HepG2 (cell line): ENCODE data around the gene MEI1. TPM values are rescaled to one million over a fixed set of nuclear protein-coding genes. Genes with fewer than 3 reads are reported as not detected.
A peak's percentile ranks its signal among the peaks of the same experiment; 100 is the strongest.

Experiments
- AKAP8 ChIP-seq: sonication (generic); formaldehyde crosslinking; IDR thresholded peaks from 2 replicates; pipeline ENCODE4 v1.5.1; 2020; ENCODE audit warnings: mild to moderate bottlenecking, missing genetic modification reagents
- ATF1 ChIP-seq: IDR thresholded peaks from 2 replicates; pipeline ENCODE4 v1.6.1; 2016; ENCODE audit warnings: mild to moderate bottlenecking, control low read depth
- ATRX ChIP-seq: sonication (generic); formaldehyde crosslinking; IDR thresholded peaks from 2 replicates; pipeline ENCODE4 v1.4.0; 2020; ENCODE audit warnings: missing genetic modification reagents, borderline replicate concordance
- BCL3 ChIP-seq: sonication (generic); formaldehyde crosslinking; IDR thresholded peaks from 2 replicates; pipeline ENCODE4 v1.5.1; 2020; ENCODE audit warnings: mild to moderate bottlenecking, missing genetic modification reagents, moderate library complexity
- CEBPG ChIP-seq: IDR thresholded peaks from 2 replicates; pipeline ENCODE4 v1.6.1; 2016
- JDP2 ChIP-seq: sonication (generic); formaldehyde crosslinking; IDR thresholded peaks from 2 replicates; pipeline ENCODE4 v1.8.1; 2022; ENCODE audit warnings: missing genetic modification reagents, borderline replicate concordance
- KLF12 ChIP-seq: sonication (generic); formaldehyde crosslinking; IDR thresholded peaks from 2 replicates; pipeline ENCODE4 v1.4.0; 2020; ENCODE audit warnings: missing genetic modification reagents, borderline replicate concordance
- MNT ChIP-seq: fragments of 450-650 bp; IDR thresholded peaks from 2 replicates; pipeline ENCODE4 v1.6.1; 2016
- MTA3 ChIP-seq: sonication (generic); formaldehyde crosslinking; IDR thresholded peaks from 2 replicates; pipeline ENCODE4 v1.4.0; 2020; ENCODE audit warnings: missing genetic modification reagents
- PAWR ChIP-seq: sonication (generic); formaldehyde crosslinking; IDR thresholded peaks from 2 replicates; pipeline ENCODE4 v1.4.0; 2020; ENCODE audit warnings: missing genetic modification reagents, mild to moderate bottlenecking, borderline replicate concordance
- PHB2 ChIP-seq: fragments of 450-650 bp; IDR thresholded peaks from 2 replicates; pipeline ENCODE4 v1.6.1; 2018; ENCODE audit not compliant: partially characterized antibody
- PRDM10 ChIP-seq: sonication (generic); formaldehyde crosslinking; IDR thresholded peaks from 2 replicates; pipeline ENCODE4 v1.4.0; 2020; ENCODE audit warnings: low read depth, missing genetic modification reagents
- SMAD9 ChIP-seq: sonication (generic); formaldehyde crosslinking; IDR thresholded peaks from 2 replicates; pipeline ENCODE4 v1.5.1; 2020; ENCODE audit warnings: mild to moderate bottlenecking, missing genetic modification reagents
- ZBTB7A ChIP-seq: sonication (generic); formaldehyde crosslinking; IDR thresholded peaks from 2 replicates; pipeline ENCODE4 v1.8.0; 2022; ENCODE audit warnings: mild to moderate bottlenecking, missing genetic modification reagents
- ZFP90 ChIP-seq: sonication (generic); formaldehyde crosslinking; IDR thresholded peaks from 2 replicates; pipeline ENCODE4 v1.8.0; 2022; ENCODE audit warnings: missing genetic modification reagents, mild to moderate bottlenecking, inconsistent platforms, borderline replicate concordance
- ZMYM3 ChIP-seq: sonication (generic); formaldehyde crosslinking; IDR thresholded peaks from 2 replicates; pipeline ENCODE4 v1.5.1; 2020; ENCODE audit warnings: mild to moderate bottlenecking, missing genetic modification reagents
- ZNF274 ChIP-seq: sonication (generic); formaldehyde crosslinking; IDR thresholded peaks from 2 replicates; pipeline ENCODE4 v1.5.1; 2020; ENCODE audit warnings: mild to moderate bottlenecking, missing genetic modification reagents
- ZNF446 ChIP-seq: sonication (generic); formaldehyde crosslinking; IDR thresholded peaks from 2 replicates; pipeline ENCODE4 v1.5.0; 2020; ENCODE audit warnings: mild to moderate bottlenecking, missing genetic modification reagents
- ZNF562 ChIP-seq: sonication (generic); formaldehyde crosslinking; IDR thresholded peaks from 2 replicates; pipeline ENCODE4 v1.8.0; 2022; ENCODE audit warnings: missing genetic modification reagents, borderline replicate concordance
- ZNF607 ChIP-seq: sonication (generic); formaldehyde crosslinking; IDR thresholded peaks from 2 replicates; pipeline ENCODE4 v1.5.1; 2020; ENCODE audit warnings: missing genetic modification reagents, mild to moderate bottlenecking, borderline replicate concordance
- ZNF678 ChIP-seq: sonication (generic); formaldehyde crosslinking; IDR thresholded peaks from 2 replicates; pipeline ENCODE4 v1.4.0; 2020; ENCODE audit warnings: mild to moderate bottlenecking, missing genetic modification reagents
- ZNF691 ChIP-seq: sonication (generic); formaldehyde crosslinking; IDR thresholded peaks from 2 replicates; pipeline ENCODE4 v1.4.0; 2020; ENCODE audit warnings: missing genetic modification reagents, low read depth, mild to moderate bottlenecking, borderline replicate concordance
- polyA plus RNA-seq, 8 experiments: library from polyadenylated mRNA; depleted of rRNA in 3 of 8; stranded (reverse) in 7 of 8; unstranded in 1 of 8; fragments of >200 nt; fragmentation: Illumina TruSeq in 4 of 8; extraction: Trizol in 4 of 8; gene quantifications; 2 replicates each; pipeline versions ENCODE4 v1.2.1 to v1.2.3, GENCODE V29; 2011 to 2016; ENCODE audit warnings: low read depth in 4 of 8, missing spikeins in 1 of 8, mixed read lengths in 1 of 8; ENCODE audit not compliant: insufficient read depth in 1 of 8
- total RNA-seq, 5 experiments: library from RNA; depleted of rRNA; stranded (reverse); fragments of >200 nt; fragmentation: Illumina TruSeq; extraction: Trizol; gene quantifications; 2 replicates each; pipeline ENCODE4 v1.2.3, GENCODE V29; 2016; ENCODE audit warnings: low read depth in 1 of 5
- TF ChIP-seq, protein P1 (sequence below): sonication (generic); formaldehyde crosslinking; IDR thresholded peaks from 2 replicates; pipeline ENCODE4 v1.4.0; 2020; ENCODE audit warnings: mild to moderate bottlenecking, missing genetic modification reagents

MEI1 gene
- total and polyA plus RNA-seq, 2 of the 13 experiments (the other 11 are each of a cell fraction or from before 2014, with no cell fraction given): 0.75 to 1.9 TPM

DNA sequence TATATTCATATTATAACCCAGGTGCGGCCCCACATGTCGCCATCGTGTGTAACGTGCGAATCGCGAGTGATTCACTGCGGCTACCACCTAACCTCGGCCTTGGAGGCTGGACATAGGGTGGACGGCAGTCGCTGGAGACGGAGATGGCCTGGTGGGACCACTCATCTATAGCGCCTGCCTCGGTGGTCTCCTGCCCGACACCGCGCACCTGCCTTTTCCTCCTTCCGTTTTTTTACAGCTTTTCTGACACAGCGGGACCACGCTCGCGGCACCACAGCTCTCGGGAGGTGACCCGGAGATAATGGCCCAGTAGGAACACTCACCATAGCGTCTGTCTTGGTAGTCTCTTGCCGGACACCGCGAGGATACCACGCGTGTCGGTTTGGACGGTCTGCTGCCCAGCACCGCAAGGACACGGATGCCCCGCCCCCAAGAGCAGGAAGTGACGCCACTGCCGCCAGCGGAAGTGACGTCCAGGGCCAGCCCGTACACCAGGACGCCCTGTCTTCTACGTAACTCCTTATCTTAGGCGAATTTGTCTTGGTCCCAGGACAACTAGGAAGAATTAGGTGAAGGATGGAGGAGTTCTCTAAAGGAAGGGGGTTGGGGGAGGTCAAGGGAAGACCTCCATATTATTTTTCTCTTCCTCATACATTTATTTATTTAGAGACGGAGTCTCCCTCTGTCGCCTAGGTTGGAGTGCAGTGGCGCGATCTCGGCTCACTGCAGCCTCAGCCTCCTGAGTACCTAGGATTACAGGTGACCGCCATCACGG, 17.1 kb upstream of the MEI1 start (continued):
- TF ChIP-seq PHB2: no peak
- no peak for TF ChIP-seq ATRX (CRISPR knock-in tag)
- peak; percentile 40; the same call in 1 of the 2 replicates for TF ChIP-seq ZNF446 (CRISPR knock-in tag)
- peak; percentile 25; the same call in 1 of the 2 replicates for TF ChIP-seq PRDM10 (CRISPR knock-in tag)
- no peak for TF ChIP-seq ZMYM3 (CRISPR knock-in tag)
- TF ChIP-seq SMAD9 (CRISPR knock-in tag): no peak
- TF ChIP-seq ZNF274 (CRISPR knock-in tag): peak; percentile 69; the same call in 1 of the 2 replicates
- TF ChIP-seq ZNF678: no peak
- TF ChIP-seq MNT: no peak
- TF ChIP-seq ZNF607 (CRISPR knock-in tag): peak; percentile 59; the same call in 1 of the 2 replicates
- TF ChIP-seq KLF12 (CRISPR knock-in tag): no peak
- no peak for TF ChIP-seq BCL3 (CRISPR knock-in tag)
- TF ChIP-seq ATF1 (CRISPR knock-in tag): peak; percentile 95
- peak; percentile 63; the same call in 1 of the 2 replicates for TF ChIP-seq ZNF691
- no peak for TF ChIP-seq ZNF562
- TF ChIP-seq JDP2 (CRISPR knock-in tag): no peak
- no peak for TF ChIP-seq PAWR
- TF ChIP-seq CEBPG (CRISPR knock-in tag): 0 out of 2 replicates have a peak, but pooled peaks have one; percentile 17
- peak; percentile 96 for TF ChIP-seq AKAP8 (CRISPR knock-in tag)
- TF ChIP-seq MTA3: no peak
- TF ChIP-seq ZFP90: peak; percentile 47; the same call in 1 of the 2 replicates
- TF ChIP-seq, protein P1, sequence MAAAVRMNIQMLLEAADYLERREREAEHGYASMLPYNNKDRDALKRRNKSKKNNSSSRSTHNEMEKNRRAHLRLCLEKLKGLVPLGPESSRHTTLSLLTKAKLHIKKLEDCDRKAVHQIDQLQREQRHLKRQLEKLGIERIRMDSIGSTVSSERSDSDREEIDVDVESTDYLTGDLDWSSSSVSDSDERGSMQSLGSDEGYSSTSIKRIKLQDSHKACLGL (CRISPR knock-in tag): peak; percentile 68; the same call in 1 of the 2 replicates
- TF ChIP-seq ZBTB7A (CRISPR knock-in tag): no peak
